Loucy (cell line): ENCODE measurements around the gene FAM236A.
"Not testable (repeated sequence)": the region's sequence is repeated elsewhere in the genome, so short reads cannot be mapped to it uniquely, and the experiment has no call there.

ENCODE experiments used
- H2AFZ ChIP-seq: fragments of 200-600 bp; sonication (generic); 2 replicates; pipeline ENCODE4 v1.6.0; 2016; ENCODE audit warnings: antibody characterized with exemption, mild to moderate bottlenecking, low read length, moderate library complexity
- H3F3A ChIP-seq: fragments of 200-600 bp; 2 replicates; pipeline ENCODE4 v1.6.0; 2016; ENCODE audit warnings: antibody characterized with exemption, low read depth, mild to moderate bottlenecking
- H3K27me3 ChIP-seq: fragments of 200-600 bp; sonication (generic); 2 replicates; pipeline ENCODE4 v1.6.1; 2014; ENCODE audit warnings: low read length, mild to moderate bottlenecking; ENCODE audit not compliant: insufficient read depth, poor library complexity, severe bottlenecking
- H3K36me3 ChIP-seq: fragments of 200-600 bp; sonication (generic); 2 replicates; pipeline ENCODE4 v1.6.1; 2016; ENCODE audit warnings: low read length; ENCODE audit not compliant: insufficient read depth
- H3K4me1 ChIP-seq: fragments of 200-600 bp; sonication (generic); 2 replicates; pipeline ENCODE4 v1.5.1; 2014; ENCODE audit warnings: low read length, mild to moderate bottlenecking; ENCODE audit not compliant: insufficient read depth, poor library complexity, severe bottlenecking
- H3K4me2 ChIP-seq: fragments of 200-600 bp; sonication (generic); 2 replicates; pipeline ENCODE4 v1.6.0; 2014; ENCODE audit warnings: antibody characterized with exemption, low read length, low read depth, mild to moderate bottlenecking; ENCODE audit not compliant: poor library complexity, severe bottlenecking
- H3K4me3 ChIP-seq: fragments of 200-600 bp; sonication (generic); 2 replicates; pipeline ENCODE4 v1.5.1; 2014; ENCODE audit warnings: low read length, mild to moderate bottlenecking, mixed read lengths; ENCODE audit not compliant: poor library complexity, severe bottlenecking
- H3K79me2 ChIP-seq: fragments of 200-600 bp; sonication (generic); 2 replicates; pipeline ENCODE4 v1.6.1; 2014; ENCODE audit warnings: low read length; ENCODE audit not compliant: insufficient read depth
- H3K9ac ChIP-seq: fragments of 200-600 bp; sonication (generic); 2 replicates; pipeline ENCODE4 v1.6.0; 2014; ENCODE audit warnings: mild to moderate bottlenecking, low read depth, low read length, moderate library complexity; ENCODE audit not compliant: poor library complexity, severe bottlenecking
- H3K9me2 ChIP-seq: fragments of 200-600 bp; sonication (generic); replicated peaks from 2 replicates; pipeline ENCODE4 v1.6.1; 2016; ENCODE audit warnings: low read depth, low read length, mixed read lengths
- H3K9me3 ChIP-seq: fragments of 200-600 bp; sonication (generic); 2 replicates; pipeline ENCODE4 v1.6.1; 2014; ENCODE audit warnings: mild to moderate bottlenecking, antibody characterized with exemption, low read length, low read depth; ENCODE audit not compliant: insufficient read depth
- H4K20me1 ChIP-seq: fragments of 200-600 bp; sonication (generic); 2 replicates; pipeline ENCODE4 v1.6.0; 2014; ENCODE audit warnings: antibody characterized with exemption, low read length, mild to moderate bottlenecking; ENCODE audit not compliant: insufficient read depth, poor library complexity, severe bottlenecking

The FAM236A gene

GRCh38 chrX:72942272-72942671 is 4.3 kb downstream of the FAM236A start:
- not testable (repeated sequence) for H3K9ac ChIP-seq, H3F3A ChIP-seq, H3K4me1 ChIP-seq, H3K4me3 ChIP-seq, H3K9me2 ChIP-seq, H3K4me2 ChIP-seq, H2AFZ ChIP-seq, H3K9me3 ChIP-seq, H3K27me3 ChIP-seq, H4K20me1 ChIP-seq, H3K36me3 ChIP-seq, H3K79me2 ChIP-seq

DNA sequence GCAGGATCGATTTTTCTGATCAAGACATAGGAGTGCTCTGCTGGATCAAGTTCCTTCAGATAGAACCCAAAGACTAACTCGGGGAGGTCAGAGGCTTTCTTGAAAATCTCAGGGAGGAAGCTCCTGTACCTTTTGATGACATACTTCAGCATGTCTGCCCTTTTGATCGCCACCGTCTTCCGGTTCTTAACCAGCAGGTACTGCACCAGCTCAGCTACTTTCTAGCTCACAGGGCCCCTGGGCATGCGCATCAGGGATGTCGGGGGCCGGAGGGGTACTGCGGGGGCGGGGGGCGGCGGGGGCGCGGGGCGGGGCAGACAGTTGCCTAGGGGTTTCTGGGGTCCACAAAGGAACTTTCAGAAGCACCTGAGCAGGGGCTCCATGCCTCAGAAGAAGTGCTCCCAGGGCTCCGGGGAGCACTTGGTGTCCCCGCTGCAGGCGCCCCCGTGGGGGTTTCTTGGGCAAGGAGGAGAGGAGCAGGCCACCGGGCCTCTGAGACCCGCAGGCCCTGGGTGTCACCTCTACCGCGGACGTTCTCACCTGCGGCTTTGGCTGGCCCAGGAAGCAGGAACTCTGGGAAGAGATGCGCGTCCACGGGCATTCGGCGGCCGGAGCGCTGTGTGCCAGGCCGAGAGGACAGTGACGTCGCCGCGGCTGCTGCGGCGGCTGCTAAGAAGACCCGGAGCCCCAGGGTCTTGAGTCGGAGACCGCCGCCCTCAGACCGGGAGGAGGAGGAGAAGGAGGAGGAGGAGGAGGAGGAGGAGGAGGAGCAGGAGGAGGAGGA is 5.2 kb downstream of the FAM236A start:
- not testable (repeated sequence) for H3F3A ChIP-seq, H3K36me3 ChIP-seq, H3K9ac ChIP-seq, H3K27me3 ChIP-seq, H3K79me2 ChIP-seq, H4K20me1 ChIP-seq, H3K4me3 ChIP-seq, H3K4me2 ChIP-seq, H3K9me3 ChIP-seq, H3K9me2 ChIP-seq, H2AFZ ChIP-seq, H3K4me1 ChIP-seq

DNA sequence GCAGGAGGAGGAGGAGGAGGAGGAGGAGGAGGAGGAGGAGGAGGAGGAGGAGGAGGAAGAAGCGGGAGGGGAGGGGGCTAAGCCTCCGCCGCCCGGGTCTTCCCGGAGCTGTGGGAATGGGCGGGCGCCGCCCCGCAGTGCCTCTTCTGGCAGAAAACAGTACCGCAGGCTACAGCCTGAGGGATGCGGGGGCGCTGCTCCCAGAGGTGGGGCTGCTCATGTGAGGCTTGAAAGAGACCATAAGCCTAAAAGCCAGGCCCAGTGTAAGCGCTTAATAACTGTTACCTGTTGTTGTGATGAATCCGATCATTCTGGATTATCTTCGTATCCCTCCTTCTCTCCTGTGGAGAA is 5.8 kb downstream of the FAM236A start, which contains the start of gene DMRTC1:
Gene DMRTC1, minus strand, starts transcription at position 19 of the 351 bp plus-strand sequence. CDS start 68,143 bp downstream, outside the sequence.
- not testable (repeated sequence) for H2AFZ ChIP-seq, H3K36me3 ChIP-seq, H3F3A ChIP-seq, H4K20me1 ChIP-seq, H3K9ac ChIP-seq, H3K9me2 ChIP-seq, H3K4me1 ChIP-seq, H3K4me3 ChIP-seq, H3K9me3 ChIP-seq, H3K27me3 ChIP-seq, H3K4me2 ChIP-seq, H3K79me2 ChIP-seq

GRCh38 chrX:72959971-72960370 is 22.0 kb downstream of the FAM236A start:
- not testable (repeated sequence) for H3K27me3 ChIP-seq, H3K4me2 ChIP-seq, H3K36me3 ChIP-seq

GRCh38 chrX:72971859-72972258 is 33.9 kb downstream of the FAM236A start:
- H3K27me3 ChIP-seq, H3K79me2 ChIP-seq, H3F3A ChIP-seq, H3K9ac ChIP-seq, H3K4me3 ChIP-seq, H3K9me3 ChIP-seq, H2AFZ ChIP-seq, H3K9me2 ChIP-seq, H3K4me1 ChIP-seq, H3K36me3 ChIP-seq, H4K20me1 ChIP-seq, H3K4me2 ChIP-seq: not testable (repeated sequence)

More at GRCh38 chrX:72959971-72960370, 22.0 kb downstream of the FAM236A start:
- H3K79me2 ChIP-seq, H3K4me1 ChIP-seq, H3F3A ChIP-seq, H3K4me3 ChIP-seq, H3K9me2 ChIP-seq, H4K20me1 ChIP-seq, H3K9me3 ChIP-seq, H2AFZ ChIP-seq, H3K9ac ChIP-seq: not testable (repeated sequence)

DNA sequence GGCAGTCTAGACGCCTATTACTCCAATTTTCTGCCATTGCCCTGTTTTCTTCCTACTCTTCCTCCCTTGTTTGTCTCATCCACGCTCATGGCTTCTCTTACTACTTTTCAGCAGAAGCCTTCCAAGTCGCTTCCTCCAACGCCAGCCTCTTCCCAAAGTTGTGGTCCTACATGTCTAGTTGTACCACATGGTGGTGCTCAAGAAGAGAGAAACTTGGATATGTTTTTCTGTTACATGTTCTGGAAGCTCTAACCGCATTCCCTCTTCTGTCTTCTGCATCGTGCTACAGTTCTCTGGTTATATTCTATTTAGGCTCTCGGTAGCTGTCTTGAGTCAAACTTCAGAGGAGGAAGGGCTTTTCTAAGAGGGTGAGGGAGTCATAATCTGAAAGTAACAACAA is 36.9 kb downstream of the FAM236A start:
- H3K79me2 ChIP-seq, H3F3A ChIP-seq, H3K4me2 ChIP-seq, H2AFZ ChIP-seq, H3K27me3 ChIP-seq, H3K36me3 ChIP-seq, H3K9me3 ChIP-seq, H4K20me1 ChIP-seq, H3K4me3 ChIP-seq, H3K4me1 ChIP-seq, H3K9ac ChIP-seq, H3K9me2 ChIP-seq: not testable (repeated sequence)

DNA sequence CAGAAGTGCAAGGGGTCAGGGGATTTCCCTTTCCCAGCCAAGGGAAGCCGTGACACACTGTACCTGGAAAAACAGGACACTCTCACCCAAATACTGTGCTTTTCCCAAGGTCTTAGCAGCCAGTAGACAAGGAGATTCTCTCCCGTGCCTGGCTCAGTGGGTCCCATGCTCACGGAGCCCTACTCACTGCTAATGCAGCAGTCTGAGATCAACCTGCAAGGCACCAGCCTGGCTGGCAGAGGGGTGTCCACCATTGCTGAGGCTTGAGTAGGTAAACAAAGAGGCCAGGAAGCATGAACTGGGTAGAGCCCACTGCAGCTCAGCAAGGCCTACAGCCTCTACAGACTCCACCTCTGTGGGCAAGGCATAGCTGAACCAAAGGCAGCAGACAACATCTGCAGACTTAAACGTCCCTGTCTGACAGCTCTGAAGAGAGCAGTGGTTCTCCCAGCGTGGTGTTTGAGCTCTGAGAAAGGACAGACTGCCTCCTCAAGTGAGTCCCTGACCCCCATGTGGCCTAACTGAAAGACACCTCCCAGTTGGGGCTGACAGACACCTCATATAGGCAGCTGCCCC is 43.0 kb downstream of the FAM236A start:
- not testable (repeated sequence) for H3K36me3 ChIP-seq, H3K27me3 ChIP-seq, H3K4me1 ChIP-seq, H2AFZ ChIP-seq, H4K20me1 ChIP-seq, H3F3A ChIP-seq, H3K4me3 ChIP-seq, H3K9ac ChIP-seq, H3K79me2 ChIP-seq, H3K9me2 ChIP-seq, H3K4me2 ChIP-seq, H3K9me3 ChIP-seq
